Breast epithelium (tissue), 4 donors: Measurements from ENCODE around the gene NAV2. TPM values are rescaled to one million over a fixed set of nuclear protein-coding genes. Genes with fewer than 3 reads are reported as not detected.
A peak's percentile ranks its signal among the peaks of the same experiment; 100 is the strongest.

Experiments
- DNase-seq, 2 donors: peaks; one replicate each; pipeline ENCODE4 v3.0.0-alpha.2; 2019; ENCODE audit warnings: low spot score in 2 of 2
- H3K27ac ChIP-seq, 2 donors: fragments of 200-600 bp; sonication (generic) in 1 of 2; one replicate each; pipeline ENCODE4 v1.5.1; 2016 to 2019; ENCODE audit warnings: mild to moderate bottlenecking in 1 of 2
- H3K27me3 ChIP-seq, 2 donors: fragments of 200-600 bp; sonication (generic) in 1 of 2; one replicate each; pipeline versions ENCODE4 v1.5.1 to v1.6.0; 2017 to 2019; ENCODE audit warnings: control low read depth in 1 of 2, mild to moderate bottlenecking in 1 of 2
- H3K36me3 ChIP-seq: fragments of 200-600 bp; one replicate; pipeline ENCODE4 v1.5.1; 2019
- H3K4me1 ChIP-seq, 2 donors: fragments of 200-600 bp; sonication (generic); one replicate each; pipeline ENCODE4 v1.5.1; 2016 to 2019; ENCODE audit warnings: control low read depth in 1 of 2
- H3K4me3 ChIP-seq, 3 donors: fragments of 200-600 bp; sonication (generic); 1 replicate in 2 of 3; 2 replicates in 1 of 3; pipeline ENCODE4 v1.5.1; 2016 to 2019; ENCODE audit warnings: mild to moderate bottlenecking in 3 of 3, moderate library complexity in 2 of 3
- H3K9me3 ChIP-seq, 2 donors: fragments of 200-600 bp; sonication (generic) in 1 of 2; one replicate each; pipeline ENCODE4 v1.5.1; 2016 to 2019; ENCODE audit warnings: control low read depth in 1 of 2
- CTCF ChIP-seq, 3 donors: fragments of 450-650 bp; IDR thresholded peaks; one replicate each; pipeline ENCODE4 v1.5.1; 2016 to 2017; ENCODE audit warnings: antibody characterized with exemption in 3 of 3, mild to moderate bottlenecking in 3 of 3, moderate library complexity in 3 of 3
- POLR2A ChIP-seq: fragments of 450-650 bp; IDR thresholded peaks from one replicate; pipeline ENCODE4 v1.6.1; 2016; ENCODE audit warnings: antibody characterized with exemption, mild to moderate bottlenecking, moderate library complexity
- POLR2AphosphoS5 ChIP-seq, 3 donors: sonication (generic); formaldehyde crosslinking; IDR thresholded peaks; one replicate each; pipeline ENCODE4 v1.6.1; 2017; ENCODE audit warnings: antibody characterized with exemption in 3 of 3
- intact Hi-C: fragments of 100-400 bp; cut with DNase I; formaldehyde crosslinking; loops from one replicate; pipeline ENCODE4 v1.15.1; 2023; ENCODE audit warnings: low total_unique reads
- total RNA-seq, 3 donors: library from RNA; depleted of rRNA; stranded (reverse); fragments of >200 nt; gene quantifications; one replicate each; pipeline ENCODE4 v1.1.0, GENCODE V29; 2016

The NAV2 gene
- total RNA-seq, 3 donors from 2014 or later = 28.2 to 61.8 (median 31.4) TPM

- Histone ChIP-seq H3K27ac (peak overlapping the region in 1 of 2 donors; percentile 43), H3K4me3 (no peak overlapping the region), H3K27me3 (no peaks in the 10 kb centered on the region), H3K36me3 (no peaks in the 10 kb centered on the region), H3K4me1 (peaks cover 0 to 32% of the 10 kb centered on the region in 2 donors), H3K9me3 (no peaks in the 10 kb centered on the region)
- no peak for DNase-seq
- intact Hi-C loops = no loop called here
- TF ChIP-seq CTCF (IDR thresholded peaks at IDR 0.05) (no peak), POLR2AphosphoS5 (IDR thresholded peaks at IDR 0.05) (no peak), POLR2A (no peak)
These were observed 314.9 kb downstream of the NAV2 start for GRCh38 chr11:20027556-20028013.

GRCh38 chr11:20029193-20029592, 316.6 kb downstream of the NAV2 start:
- Histone ChIP-seq H3K27me3 (no peaks in the 10 kb centered on the region), H3K4me3 (no peak overlapping the region), H3K36me3 (no peaks in the 10 kb centered on the region), H3K4me1 (peaks cover 0 to 23% of the 10 kb centered on the region in 2 donors), H3K27ac (no peak overlapping the region), H3K9me3 (no peaks in the 10 kb centered on the region)
- intact Hi-C loops = no loop called here
- no peak for DNase-seq
- TF ChIP-seq POLR2A (no peak), POLR2AphosphoS5 (IDR thresholded peaks at IDR 0.05) (no peak), CTCF (IDR thresholded peaks at IDR 0.05) (no peak)

- no peak for DNase-seq
- H3K9me3 ChIP-seq = no peaks in the 10 kb centered on the region
- H3K27me3 ChIP-seq = no peaks in the 10 kb centered on the region
- no peak overlapping the region for H3K4me3 ChIP-seq
- peaks cover 0 to 12% of the 10 kb centered on the region in 2 donors for H3K4me1 ChIP-seq
- H3K27ac ChIP-seq = no peak overlapping the region
- intact Hi-C loops = no loop called here
- TF ChIP-seq POLR2AphosphoS5 (IDR thresholded peaks at IDR 0.05) (no peak), POLR2A (no peak), CTCF (IDR thresholded peaks at IDR 0.05) (no peak)
- H3K36me3 ChIP-seq = no peaks in the 10 kb centered on the region
These were observed 317.8 kb downstream of the NAV2 start for GRCh38 chr11:20030472-20030871.

- no peaks in the 10 kb centered on the region for H3K27me3 ChIP-seq
- peaks cover 0 to 11% of the 10 kb centered on the region in 2 donors for H3K4me1 ChIP-seq
- peak overlapping the region; percentile 31 to 57 for H3K27ac ChIP-seq
- no peaks in the 10 kb centered on the region for H3K36me3 ChIP-seq
- no peak for TF ChIP-seq POLR2AphosphoS5 (IDR thresholded peaks at IDR 0.05)
- no peak for TF ChIP-seq CTCF (IDR thresholded peaks at IDR 0.05)
- TF ChIP-seq POLR2A = no peak
- no peaks in the 10 kb centered on the region for H3K9me3 ChIP-seq
- no peak for DNase-seq
- intact Hi-C loops = no loop called here
- no peak overlapping the region for H3K4me3 ChIP-seq
These were observed 318.7 kb downstream of the NAV2 start for GRCh38 chr11:20031155-20032001.

- TF ChIP-seq POLR2AphosphoS5 (IDR thresholded peaks at IDR 0.05) (no peak), POLR2A (no peak), CTCF (IDR thresholded peaks at IDR 0.05) (no peak)
- intact Hi-C loops = no loop called here
- DNase-seq = no peak
- Histone ChIP-seq H3K27me3 (no peaks in the 10 kb centered on the region), H3K9me3 (no peaks in the 10 kb centered on the region), H3K4me3 (no peak overlapping the region), H3K36me3 (no peaks in the 10 kb centered on the region), H3K27ac (peak overlapping the region; percentile 31 to 57), H3K4me1 (peaks cover 0 to 6% of the 10 kb centered on the region in 2 donors)
These were observed 319.5 kb downstream of the NAV2 start for GRCh38 chr11:20032127-20032526.
